Measurements from ENCODE around the gene UQCRC1.

UQCRC1 gene

DNA sequence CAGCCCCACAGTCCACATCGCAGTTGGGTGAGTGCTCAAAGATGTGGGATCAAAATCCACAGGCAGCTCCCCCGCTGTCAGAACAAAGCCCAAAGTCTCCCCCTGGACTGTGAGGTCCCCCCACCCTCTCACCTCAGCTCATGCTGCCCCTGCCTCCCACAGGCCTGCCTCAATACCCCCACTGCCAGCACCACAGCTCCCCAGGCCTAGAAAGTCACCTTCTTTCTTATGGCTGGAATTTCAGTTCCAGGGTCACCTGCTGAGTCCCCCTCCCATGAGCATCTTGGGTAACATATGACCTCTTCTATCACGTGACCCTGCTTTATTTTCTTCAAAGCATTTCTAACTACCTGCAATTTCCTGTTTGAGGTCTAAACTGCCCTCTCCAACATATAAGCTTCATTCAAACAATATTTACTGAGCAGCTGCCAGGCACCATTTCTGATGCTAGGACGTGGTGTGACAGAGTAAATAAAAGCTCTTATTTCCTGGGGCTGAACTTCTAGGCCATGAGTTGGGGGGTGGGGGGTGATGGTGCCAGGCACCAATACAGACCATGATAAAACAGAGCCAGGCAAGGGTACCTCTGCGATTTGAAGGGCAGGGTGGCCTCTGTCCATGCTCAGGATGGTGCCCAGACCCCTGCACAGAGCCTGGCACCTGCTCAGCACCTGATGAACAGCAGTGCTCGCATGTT is 14.6 kb upstream of the UQCRC1 start:
- H3K36me3 ChIP-seq (ENCODE audit: insufficient read depth, low read length): peaks cover 37% of the 10 kb centered on the region
- TF ChIP-seq EZH2 (IDR thresholded peaks at IDR 0.05; ENCODE audit: borderline replicate concordance, low read length): no peak
- TF ChIP-seq, protein P1, sequence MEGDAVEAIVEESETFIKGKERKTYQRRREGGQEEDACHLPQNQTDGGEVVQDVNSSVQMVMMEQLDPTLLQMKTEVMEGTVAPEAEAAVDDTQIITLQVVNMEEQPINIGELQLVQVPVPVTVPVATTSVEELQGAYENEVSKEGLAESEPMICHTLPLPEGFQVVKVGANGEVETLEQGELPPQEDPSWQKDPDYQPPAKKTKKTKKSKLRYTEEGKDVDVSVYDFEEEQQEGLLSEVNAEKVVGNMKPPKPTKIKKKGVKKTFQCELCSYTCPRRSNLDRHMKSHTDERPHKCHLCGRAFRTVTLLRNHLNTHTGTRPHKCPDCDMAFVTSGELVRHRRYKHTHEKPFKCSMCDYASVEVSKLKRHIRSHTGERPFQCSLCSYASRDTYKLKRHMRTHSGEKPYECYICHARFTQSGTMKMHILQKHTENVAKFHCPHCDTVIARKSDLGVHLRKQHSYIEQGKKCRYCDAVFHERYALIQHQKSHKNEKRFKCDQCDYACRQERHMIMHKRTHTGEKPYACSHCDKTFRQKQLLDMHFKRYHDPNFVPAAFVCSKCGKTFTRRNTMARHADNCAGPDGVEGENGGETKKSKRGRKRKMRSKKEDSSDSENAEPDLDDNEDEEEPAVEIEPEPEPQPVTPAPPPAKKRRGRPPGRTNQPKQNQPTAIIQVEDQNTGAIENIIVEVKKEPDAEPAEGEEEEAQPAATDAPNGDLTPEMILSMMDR (IDR thresholded peaks at IDR 0.05; ENCODE audit: low read length): no peak
- peak overlapping the region; percentile 39 for H3K27ac ChIP-seq (ENCODE audit: low read depth, low read length, poor library complexity, severe bottlenecking)

DNA sequence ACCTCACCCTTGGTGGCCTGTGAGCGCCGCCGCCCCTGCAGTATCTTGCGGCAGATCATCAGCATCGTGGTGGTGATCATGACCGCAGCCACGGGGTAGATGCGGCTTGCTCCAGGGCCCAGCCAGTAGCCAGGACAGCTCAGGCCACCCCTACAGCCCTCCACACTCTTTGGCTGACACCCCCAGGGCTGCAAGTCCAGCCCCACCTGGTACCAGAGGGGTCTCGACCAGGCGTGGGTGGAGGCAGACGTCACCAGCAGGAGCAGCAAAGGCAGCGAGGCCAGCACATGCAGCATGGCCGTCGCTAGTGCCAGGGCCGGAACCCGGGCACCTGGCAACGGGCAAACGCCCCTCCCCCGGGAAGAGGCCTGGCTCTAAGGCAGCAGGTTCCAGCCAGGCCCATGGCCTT is 12.0 kb upstream of the UQCRC1 start, which contains the start of gene TMEM89:
TMEM89 (minus strand) TSS at position 309 of the 409 bp plus-strand sequence; CDS start at position 296, 13 bp downstream.
- Histone ChIP-seq H3K9me3 (ENCODE audit: low read length) (peaks cover 9% of the 10 kb centered on the region), H2AFZ (ENCODE audit: low read length) (no peak within 1 kb of the TSS), H3K4me1 (ENCODE audit: insufficient read depth, low read length, severe bottlenecking) (peaks cover 5% of the 10 kb centered on the region), H3F3A (ENCODE audit: insufficient read depth, low read length) (no peaks in the 10 kb centered on the region), H3K9me2 (ENCODE audit: low read depth, low read length) (no peaks in the 10 kb centered on the region), H3K27me3 (ENCODE audit: insufficient read depth, low read length) (no peaks in the 10 kb centered on the region), H3K4me2 (ENCODE audit: low read length) (no peak within 1 kb of the TSS), H3K27ac (ENCODE audit: low read depth, low read length, poor library complexity, severe bottlenecking) (no peak within 1 kb of the TSS), H3K9ac (ENCODE audit: low read length) (no peak within 1 kb of the TSS), H3K36me3 (ENCODE audit: insufficient read depth, low read length) (peaks cover 17% of the 10 kb centered on the region; the same call in 1 of the 2 replicates), H3K4me3 (ENCODE audit: low read depth, low read length, poor library complexity, severe bottlenecking) (no peak within 1 kb of the TSS), H3K79me2 (ENCODE audit: insufficient read depth, low read length) (no peaks in the 10 kb centered on the region), H4K20me1 (ENCODE audit: insufficient read depth, low read length) (no peaks in the 10 kb centered on the region)
- no peak for TF ChIP-seq EZH2 (IDR thresholded peaks at IDR 0.05; ENCODE audit: borderline replicate concordance, low read length)
- TF ChIP-seq, protein P1 (IDR thresholded peaks at IDR 0.05; ENCODE audit: low read length): no peak

More for the DNA sequence above, 14.6 kb upstream of the UQCRC1 start:
- no peaks in the 10 kb centered on the region for H3K9me2 ChIP-seq (ENCODE audit: low read depth, low read length)
- no peaks in the 10 kb centered on the region for H4K20me1 ChIP-seq (ENCODE audit: insufficient read depth, low read length)
- no peak overlapping the region for H3K4me3 ChIP-seq (ENCODE audit: low read depth, low read length, poor library complexity, severe bottlenecking)
- no peak overlapping the region for H3K9ac ChIP-seq (ENCODE audit: low read length)
- no peaks in the 10 kb centered on the region for H3K27me3 ChIP-seq (ENCODE audit: insufficient read depth, low read length)
- H3K9me3 ChIP-seq (ENCODE audit: low read length): no peaks in the 10 kb centered on the region
- H3K4me2 ChIP-seq (ENCODE audit: low read length): no peak overlapping the region
- peaks cover 5% of the 10 kb centered on the region for H3K4me1 ChIP-seq (ENCODE audit: insufficient read depth, low read length, severe bottlenecking)
- H2AFZ ChIP-seq (ENCODE audit: low read length): no peak overlapping the region
- H3K79me2 ChIP-seq (ENCODE audit: insufficient read depth, low read length): no peaks in the 10 kb centered on the region
- H3F3A ChIP-seq (ENCODE audit: insufficient read depth, low read length): no peaks in the 10 kb centered on the region

DNA sequence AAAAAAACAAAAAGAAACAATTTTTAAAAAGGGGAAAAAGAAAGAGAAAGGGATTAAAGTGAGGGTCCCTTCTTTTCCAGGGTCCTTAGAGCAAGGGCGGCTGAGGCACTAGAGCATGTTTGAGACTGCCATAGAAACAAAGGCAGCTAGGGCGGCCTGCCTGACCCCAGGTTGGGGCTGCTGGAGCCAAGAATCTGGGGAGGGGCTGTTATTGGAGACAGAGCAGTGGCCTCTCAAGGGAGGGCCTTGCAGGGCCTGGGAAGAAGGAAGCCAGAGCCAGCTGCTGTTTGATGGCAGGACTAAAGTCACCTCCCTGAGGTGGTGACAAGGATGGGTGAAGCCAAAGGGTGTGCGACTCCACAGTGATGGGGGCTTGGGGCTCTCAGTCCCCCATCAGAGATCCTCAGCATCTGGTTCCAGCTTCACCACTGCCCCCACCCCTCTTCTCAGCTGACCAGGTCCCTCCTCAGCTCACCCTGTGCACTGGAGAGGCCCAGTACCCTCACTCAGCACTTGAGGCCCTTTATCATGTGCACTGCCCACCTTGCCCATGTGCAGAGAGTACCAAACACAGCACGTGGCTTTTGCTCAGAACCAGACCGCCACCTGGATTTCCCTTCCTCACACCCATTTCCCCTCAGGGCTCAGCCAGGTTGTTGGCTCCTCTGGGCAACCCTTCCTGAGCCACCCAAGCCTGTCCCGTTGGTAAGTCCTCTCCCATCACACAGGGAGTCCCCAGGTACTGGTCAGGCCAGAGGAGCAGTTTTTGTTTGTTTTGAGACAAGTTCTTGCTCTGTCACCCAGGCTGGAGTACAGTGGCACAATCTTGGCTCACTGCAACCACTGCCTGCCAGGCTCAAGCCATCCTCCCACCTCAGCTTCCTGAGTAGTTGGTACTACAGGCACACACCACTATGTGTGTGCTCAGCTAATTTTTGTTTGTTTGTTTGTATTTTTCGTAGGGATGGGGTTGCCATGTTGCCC is 10.4 kb upstream of the UQCRC1 start:
- no peaks in the 10 kb centered on the region for H3K9me2 ChIP-seq (ENCODE audit: low read depth, low read length)
- peaks cover 2% of the 10 kb centered on the region; the same call in 1 of the 2 replicates for H3K36me3 ChIP-seq (ENCODE audit: insufficient read depth, low read length)
- no peaks in the 10 kb centered on the region for H3K27me3 ChIP-seq (ENCODE audit: insufficient read depth, low read length)
- H3K4me1 ChIP-seq (ENCODE audit: insufficient read depth, low read length, severe bottlenecking): peaks cover 5% of the 10 kb centered on the region
- no peak overlapping the region for H3K9ac ChIP-seq (ENCODE audit: low read length)
- no peaks in the 10 kb centered on the region for H4K20me1 ChIP-seq (ENCODE audit: insufficient read depth, low read length)
- H2AFZ ChIP-seq (ENCODE audit: low read length): no peak overlapping the region
- no peak overlapping the region for H3K4me3 ChIP-seq (ENCODE audit: low read depth, low read length, poor library complexity, severe bottlenecking)
- H3K79me2 ChIP-seq (ENCODE audit: insufficient read depth, low read length): no peaks in the 10 kb centered on the region
- no peak overlapping the region for H3K27ac ChIP-seq (ENCODE audit: low read depth, low read length, poor library complexity, severe bottlenecking)
- H3K9me3 ChIP-seq (ENCODE audit: low read length): peaks cover 9% of the 10 kb centered on the region
- H3K4me2 ChIP-seq (ENCODE audit: low read length): no peak overlapping the region
- TF ChIP-seq, protein P1 (IDR thresholded peaks at IDR 0.05; ENCODE audit: low read length): no peak
- TF ChIP-seq EZH2 (IDR thresholded peaks at IDR 0.05; ENCODE audit: borderline replicate concordance, low read length): no peak
- H3F3A ChIP-seq (ENCODE audit: insufficient read depth, low read length): no peaks in the 10 kb centered on the region
